GM18499 (cell line): ENCODE results near the gene HMOX1.
"Not testable (repeated sequence)": the region's sequence is repeated elsewhere in the genome, so short reads cannot be mapped to it uniquely, and the experiment has no call there.

ENCODE experiments used
- ATAC-seq: cut with Tn5 transposase; IDR thresholded peaks from one replicate; pipeline ENCODE4 v1.9.1; 2021; ENCODE audit warnings: moderate number of reproducible peaks; ENCODE audit not compliant: insufficient read depth, unreplicated experiment

Gene HMOX1

DNA sequence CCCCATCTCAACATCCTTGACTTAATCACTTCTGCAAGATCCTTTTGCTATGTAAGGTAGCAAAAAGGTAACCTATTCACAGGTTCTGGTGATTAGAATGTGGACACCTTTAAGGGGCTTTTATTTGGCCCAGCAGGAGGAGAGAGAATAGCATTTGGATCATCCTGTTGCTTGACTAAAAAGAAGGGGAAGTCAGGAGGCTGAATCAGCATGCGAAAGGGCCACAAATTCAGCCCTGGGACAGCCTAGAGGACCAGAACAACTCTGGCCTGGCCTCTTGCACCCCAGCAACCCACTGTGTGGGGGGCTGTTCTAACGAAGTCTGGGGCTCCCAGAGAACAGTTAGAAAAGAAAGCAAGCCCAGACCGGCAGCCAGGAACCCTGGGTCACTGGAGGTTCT lies 3.2 kb upstream of the HMOX1 start:
- no peak for ATAC-seq

DNA sequence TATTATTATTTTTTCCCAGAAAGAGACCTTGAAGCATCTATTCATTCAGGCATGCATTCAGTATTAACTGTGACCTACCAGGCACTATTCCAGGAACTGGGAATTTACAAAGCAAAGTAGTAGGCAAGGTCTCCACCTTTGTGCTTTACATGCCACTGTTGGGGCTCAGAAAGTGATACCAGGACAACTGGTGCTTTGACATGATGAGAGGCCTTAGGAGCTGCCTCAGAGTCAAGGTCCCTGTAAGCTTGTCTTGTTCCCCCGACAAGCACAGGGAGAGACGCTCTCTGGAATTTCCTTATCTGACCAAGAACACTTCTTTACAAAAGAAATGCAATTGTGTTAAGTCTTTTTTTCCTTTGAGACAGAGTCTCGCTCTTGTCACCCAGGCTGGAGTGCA lies 2.3 kb upstream of the HMOX1 start:
- no peak for ATAC-seq

DNA sequence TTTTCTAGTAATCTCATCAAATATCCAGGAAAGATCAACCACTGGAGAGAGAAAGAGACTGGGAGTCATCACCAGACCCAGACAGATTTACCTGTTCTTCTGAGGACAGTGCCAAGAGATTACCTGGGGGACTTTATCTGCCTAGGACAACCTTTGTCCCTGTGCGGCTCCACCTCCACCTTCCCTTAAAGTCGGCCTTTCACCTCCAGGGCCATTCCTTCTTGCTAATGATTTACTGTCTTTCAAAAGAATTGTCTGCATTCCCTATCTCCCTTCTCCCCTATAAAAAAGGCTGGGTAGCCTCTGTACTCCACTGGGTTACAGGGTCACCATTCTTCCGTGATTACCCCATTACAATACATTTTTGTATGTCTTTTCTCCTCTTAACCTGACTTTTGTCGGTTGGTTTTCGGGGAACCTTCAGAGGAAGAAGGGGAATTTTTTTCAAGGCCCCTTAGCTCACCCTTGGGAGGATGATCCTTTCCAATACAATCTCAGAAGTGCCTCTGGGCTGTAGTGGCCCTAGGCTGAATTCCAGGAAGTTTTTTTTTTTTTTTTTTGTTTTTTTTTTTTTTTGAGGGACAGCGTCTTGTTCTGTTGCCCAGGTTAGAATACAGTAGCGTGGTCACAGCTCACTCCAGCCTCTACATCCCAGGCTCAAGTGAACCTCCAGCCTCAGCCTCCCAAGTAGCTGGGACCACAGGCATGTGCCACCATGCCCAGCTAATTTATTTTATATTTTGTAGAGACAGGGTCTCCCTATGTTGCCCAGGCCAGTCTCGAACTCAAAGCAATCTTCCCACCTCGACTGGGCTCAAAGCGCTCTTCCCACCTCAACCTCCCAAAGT lies 1.5 kb upstream of the HMOX1 start:
- no peak for ATAC-seq

DNA sequence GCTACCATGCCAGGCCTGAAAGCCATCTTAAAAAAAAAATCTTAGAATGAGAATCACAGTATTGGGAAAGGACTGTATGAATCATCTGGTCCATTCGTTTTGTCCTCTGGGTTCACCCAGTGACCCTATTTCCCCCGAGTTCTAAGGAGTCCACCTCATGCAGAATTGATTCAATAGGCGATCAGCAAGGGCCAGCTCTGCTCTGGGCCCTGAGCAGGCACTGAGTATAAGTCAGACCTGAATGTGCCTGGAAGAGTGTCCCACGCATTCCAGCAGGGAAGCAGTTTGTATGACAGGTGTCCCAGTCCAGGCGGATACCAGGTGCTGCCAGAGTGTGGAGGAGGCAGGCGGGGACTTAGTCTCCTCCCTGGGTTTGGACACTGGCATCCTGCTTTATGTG lies 883 bp upstream of the HMOX1 start:
- no peak for ATAC-seq

DNA sequence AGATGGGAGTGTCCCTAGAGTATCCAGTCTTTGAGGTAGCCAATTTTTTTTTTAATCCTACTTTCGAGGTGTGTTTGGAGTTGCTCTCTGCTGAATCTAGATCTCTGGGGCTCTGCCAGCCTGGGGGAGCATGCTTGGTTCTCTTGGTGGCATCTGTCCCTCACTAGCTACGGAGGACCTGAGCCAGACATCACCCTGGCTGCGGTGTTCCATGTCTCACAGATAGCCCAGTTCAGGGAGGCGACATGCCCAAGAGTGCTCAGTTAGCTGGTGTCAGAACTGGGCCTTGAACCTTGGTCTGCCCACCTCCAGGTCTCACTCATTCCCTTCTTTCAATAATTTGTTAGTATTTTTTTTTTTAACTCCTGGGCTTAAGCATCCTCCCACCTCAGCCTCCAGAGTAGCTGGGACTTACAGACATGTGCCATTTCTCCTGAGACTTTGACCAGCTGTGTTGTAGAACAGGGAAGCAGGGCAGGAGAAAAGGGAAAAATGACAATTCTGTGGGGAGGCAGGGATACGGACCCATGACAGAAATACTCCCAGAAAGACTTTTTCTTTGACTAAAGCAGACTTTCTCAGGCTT lies 621 bp downstream of the HMOX1 start:
- ATAC-seq, result no peak

DNA sequence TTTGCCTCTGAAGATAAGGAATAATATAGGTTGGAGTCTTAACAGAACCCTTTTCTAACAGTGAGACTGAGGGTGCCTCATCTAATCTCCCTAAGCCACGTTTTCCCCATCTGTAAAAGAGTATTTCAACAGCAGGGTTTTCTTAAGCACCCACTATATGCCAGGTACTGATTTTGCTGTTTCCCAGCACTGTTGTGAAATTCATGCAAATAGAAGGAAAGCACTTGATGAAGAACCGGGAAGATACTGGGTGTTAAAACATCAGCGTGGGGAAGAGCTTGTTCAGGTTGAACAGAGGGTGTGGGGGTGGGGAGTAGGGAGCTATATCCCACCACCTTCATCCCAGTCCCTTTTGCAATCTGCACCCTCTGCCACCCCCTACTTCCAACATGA lies 2.8 kb downstream of the HMOX1 start:
- ATAC-seq, result no peak

DNA sequence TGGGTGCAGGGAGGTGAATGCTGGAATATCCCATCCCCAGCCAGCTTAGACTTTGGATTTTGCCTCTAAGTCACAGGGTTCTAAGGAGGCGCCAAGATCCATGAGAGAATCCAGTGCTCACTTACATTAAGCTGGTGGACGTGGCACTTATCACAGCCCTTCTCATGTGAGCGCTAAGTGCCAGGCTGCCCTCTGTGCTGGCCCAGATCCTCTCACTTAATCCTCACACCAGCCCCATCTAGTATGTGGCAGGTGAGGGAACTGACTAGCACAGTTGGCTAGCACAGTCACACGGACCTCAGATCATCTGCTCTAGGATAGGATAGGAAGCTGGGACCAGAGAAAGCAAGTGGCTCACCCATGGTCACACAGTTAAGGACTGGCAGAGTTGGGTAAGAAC lies 3.6 kb downstream of the HMOX1 start:
- no peak for ATAC-seq

DNA sequence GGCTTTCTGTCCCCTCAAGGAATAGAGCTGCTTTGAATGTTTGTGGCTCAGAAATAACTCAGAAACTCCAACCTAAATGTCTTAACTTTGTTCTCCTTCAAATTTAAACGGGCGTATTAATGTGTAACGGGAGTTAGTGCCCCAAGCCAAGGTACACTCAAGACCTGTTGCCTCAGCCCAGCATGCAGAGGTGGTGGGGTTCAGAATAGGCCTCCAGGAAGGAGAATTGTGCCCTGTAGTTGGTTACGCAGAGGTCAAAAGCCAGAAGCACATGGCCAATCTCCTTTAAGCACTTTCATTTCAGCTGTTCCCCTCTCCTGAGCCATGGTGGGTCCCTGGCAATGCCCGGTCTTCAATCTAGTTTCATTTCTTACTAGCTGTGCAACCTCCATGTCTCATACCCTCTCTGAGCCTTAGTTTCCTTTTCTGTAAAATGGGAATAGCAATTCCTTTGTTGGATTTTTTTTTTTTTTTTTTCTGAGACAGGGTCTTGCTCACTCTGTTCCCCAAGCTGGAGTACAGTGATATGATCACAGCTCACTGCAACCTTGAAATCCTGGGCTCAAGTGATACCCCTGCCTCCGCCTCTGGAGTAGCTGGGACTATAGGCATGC lies 4.2 kb downstream of the HMOX1 start:
- ATAC-seq, result no peak

DNA sequence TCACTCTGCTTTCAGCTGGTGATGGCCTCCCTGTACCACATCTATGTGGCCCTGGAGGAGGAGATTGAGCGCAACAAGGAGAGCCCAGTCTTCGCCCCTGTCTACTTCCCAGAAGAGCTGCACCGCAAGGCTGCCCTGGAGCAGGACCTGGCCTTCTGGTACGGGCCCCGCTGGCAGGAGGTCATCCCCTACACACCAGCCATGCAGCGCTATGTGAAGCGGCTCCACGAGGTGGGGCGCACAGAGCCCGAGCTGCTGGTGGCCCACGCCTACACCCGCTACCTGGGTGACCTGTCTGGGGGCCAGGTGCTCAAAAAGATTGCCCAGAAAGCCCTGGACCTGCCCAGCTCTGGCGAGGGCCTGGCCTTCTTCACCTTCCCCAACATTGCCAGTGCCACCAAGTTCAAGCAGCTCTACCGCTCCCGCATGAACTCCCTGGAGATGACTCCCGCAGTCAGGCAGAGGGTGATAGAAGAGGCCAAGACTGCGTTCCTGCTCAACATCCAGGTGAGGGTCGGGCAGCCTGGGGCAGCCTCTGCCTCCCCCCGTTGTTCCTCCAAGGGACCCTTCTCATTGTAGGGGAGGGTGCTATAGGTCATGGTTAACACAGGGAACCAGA lies 5.9 kb downstream of the HMOX1 start:
- ATAC-seq, result no peak

DNA sequence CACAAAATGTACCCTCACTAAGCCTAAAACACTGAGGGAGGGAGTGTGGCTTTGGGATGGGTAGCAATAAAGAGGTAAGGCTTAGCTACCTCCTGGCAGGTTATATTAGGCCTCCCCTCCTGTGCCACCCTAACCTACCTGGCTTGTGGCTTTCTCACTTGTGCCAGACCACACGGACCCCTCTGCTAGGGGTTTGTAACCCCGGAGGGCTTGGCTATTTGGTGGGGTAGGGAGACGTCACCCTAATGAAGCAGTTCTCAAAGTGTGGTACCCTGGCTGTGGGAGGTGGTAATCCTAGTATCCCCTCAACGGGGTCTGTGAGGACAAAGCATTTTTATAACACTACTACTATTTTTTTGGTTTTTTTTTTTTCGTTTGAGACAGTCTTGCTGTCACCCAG lies 10.0 kb downstream of the HMOX1 start:
- ATAC-seq, result no peak

DNA sequence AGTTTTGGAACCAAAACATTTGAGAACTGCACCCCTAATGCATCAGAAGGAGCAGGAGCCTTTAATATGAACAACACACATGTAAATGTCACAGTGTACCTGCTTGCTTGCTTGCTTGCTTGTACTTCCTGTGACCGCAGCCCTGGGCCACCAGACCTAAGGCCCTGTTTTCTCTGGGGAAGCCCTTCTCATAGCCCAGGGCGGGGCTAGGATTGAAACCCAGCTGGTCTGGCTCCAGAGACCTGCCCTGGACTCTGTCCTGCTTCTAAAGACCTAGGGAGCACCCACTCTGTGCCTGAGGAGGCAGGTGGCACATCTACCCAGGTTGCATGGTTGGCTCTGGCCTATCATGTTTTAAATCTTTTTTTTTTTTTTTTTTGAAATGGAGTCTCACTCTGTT lies 11.5 kb downstream of the HMOX1 start:
- no peak for ATAC-seq

DNA sequence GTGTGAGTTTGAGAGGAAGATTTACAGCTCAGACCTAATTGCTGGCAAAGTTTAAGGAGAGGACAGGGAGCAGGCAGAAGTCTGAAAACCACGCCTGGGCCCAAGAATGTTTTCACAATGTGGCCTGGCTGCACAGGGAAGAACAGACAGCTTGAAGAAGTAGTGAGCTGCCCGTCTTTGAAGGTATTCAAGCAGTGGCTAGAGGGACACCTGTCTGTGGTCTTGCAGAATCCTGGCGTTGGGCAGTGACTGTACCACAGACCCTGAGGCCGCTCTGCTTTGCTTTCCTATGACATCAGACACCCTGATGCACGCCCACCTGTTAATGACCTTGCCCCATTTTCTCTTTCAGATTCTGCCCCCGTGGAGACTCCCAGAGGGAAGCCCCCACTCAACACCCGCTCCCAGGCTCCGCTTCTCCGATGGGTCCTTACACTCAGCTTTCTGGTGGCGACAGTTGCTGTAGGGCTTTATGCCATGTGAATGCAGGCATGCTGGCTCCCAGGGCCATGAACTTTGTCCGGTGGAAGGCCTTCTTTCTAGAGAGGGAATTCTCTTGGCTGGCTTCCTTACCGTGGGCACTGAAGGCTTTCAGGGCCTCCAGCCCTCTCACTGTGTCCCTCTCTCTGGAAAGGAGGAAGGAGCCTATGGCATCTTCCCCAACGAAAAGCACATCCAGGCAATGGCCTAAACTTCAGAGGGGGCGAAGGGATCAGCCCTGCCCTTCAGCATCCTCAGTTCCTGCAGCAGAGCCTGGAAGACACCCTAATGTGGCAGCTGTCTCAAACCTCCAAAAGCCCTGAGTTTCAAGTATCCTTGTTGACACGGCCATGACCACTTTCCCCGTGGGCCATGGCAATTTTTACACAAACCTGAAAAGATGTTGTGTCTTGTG lies 12.5 kb downstream of the HMOX1 start:
- no peak for ATAC-seq

DNA sequence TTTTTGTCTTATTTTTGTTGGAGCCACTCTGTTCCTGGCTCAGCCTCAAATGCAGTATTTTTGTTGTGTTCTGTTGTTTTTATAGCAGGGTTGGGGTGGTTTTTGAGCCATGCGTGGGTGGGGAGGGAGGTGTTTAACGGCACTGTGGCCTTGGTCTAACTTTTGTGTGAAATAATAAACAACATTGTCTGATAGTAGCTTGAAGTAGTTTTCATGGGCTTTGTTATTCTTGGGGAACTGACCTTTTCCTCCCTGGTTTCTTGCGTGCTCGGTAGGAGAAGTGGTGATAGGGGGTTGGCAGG lies 13.1 kb downstream of the HMOX1 start:
- no peak for ATAC-seq

DNA sequence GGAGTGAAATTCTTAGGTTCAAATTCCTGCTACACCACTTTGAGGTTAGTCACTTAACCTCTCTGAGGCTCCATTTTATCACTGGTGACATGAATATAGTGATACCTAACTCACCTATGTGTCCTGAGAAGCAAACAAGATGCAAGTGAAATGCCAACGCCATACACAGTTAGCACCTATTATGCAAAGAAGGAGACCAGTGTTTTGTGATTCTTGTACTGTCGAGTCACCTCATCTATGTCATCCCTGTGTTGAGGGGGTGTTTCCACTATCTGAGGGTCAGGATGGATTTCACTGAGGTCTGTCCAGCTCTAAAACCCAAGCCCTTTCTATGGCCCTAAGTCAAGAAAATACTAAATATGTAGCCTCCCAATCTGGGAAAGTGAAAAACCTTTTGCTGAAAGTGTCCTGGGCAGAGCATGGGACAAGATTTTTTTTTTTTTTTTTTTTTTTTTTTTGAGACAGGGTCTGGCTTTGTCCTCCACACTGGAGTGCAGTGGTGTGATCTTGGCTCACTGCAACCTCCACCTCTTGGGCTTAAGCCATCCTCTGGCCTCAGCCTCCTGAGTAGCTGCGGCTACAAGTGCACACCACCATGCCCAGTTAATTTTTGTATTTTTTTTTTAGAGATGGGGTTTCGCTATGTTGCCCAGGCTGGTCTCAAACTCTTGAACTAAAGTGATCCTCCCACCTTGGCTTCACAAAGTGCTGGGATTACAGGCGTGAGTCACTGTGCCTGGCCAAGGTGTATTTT lies 14.1 kb downstream of the HMOX1 start:
- ATAC-seq, result no peak

DNA sequence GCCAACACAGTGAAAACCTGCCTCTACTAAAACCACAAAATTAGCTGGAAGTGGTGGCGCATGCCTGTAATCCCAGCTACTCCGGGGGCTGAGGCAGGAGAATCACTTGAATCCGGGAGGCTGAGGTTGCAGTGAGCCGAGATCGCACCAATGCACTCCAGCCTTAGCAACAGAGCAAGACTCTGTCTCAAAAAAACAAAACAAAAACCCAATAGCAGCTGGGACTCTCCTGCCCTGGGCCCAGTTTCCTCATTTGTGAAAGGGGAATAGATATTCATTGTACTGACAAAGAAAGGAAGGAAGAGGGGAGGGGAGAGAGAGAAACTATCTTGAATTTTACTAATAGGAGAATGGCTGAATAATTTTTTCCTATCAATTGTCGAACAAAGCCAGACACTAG lies 15.7 kb downstream of the HMOX1 start:
- ATAC-seq, result not testable (repeated sequence)

DNA sequence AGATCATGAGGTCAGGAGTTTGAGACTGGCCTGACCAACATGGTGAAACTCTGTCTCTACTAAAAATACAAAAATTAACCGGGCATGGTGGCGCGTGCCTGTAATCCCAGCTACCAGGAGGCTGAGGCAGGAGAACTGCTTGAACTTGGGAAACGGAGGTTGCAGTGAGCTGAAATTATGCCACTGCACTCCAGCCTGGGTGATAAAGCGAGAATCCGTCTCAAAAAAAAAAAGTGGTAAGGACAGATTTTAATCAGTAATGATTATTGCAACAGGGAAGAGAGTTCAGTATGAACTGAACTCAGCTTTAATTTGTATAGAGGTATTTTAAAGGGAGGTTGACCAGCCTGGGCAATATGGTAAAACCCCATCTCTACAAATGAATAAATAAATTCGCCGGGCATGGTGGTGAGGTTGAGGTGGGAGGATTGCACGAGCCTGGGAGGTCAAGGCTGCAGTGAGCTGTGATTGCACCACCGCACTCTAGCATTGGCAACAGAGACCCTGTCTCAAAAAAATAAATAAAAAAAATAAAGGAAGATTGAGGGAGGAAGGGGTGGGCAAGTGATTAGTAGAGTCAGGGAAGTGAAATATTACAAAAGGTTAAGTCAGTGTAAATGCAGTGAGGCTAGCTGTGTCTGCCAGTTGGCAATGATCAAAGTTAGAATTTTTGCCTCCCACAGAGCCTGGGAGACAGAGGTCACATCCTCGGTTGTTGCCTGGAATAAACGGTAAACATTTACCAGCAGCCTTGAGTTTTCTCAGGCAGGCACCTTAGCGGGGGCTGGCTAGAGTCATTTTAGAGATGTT lies 16.4 kb downstream of the HMOX1 start:
- no peak for ATAC-seq

DNA sequence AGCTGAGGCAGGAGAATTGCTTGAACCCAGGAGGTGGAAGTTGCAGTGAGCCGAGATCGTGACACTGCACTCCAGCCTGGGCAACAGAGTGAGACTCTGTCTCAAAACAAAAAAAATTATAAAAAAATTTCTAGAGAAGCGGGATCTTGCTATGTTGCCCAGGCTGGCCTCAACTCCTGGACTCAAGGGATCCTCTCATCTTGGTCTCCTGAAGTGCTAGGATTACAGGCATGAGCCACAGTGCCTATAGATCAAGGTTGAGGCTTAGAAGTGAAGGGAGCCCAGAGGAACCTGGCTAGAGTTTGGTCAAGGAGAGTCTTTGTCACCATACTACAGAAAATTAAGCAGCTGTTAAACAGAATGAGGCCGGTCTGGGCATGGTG lies 17.7 kb downstream of the HMOX1 start:
- ATAC-seq, result no peak

DNA sequence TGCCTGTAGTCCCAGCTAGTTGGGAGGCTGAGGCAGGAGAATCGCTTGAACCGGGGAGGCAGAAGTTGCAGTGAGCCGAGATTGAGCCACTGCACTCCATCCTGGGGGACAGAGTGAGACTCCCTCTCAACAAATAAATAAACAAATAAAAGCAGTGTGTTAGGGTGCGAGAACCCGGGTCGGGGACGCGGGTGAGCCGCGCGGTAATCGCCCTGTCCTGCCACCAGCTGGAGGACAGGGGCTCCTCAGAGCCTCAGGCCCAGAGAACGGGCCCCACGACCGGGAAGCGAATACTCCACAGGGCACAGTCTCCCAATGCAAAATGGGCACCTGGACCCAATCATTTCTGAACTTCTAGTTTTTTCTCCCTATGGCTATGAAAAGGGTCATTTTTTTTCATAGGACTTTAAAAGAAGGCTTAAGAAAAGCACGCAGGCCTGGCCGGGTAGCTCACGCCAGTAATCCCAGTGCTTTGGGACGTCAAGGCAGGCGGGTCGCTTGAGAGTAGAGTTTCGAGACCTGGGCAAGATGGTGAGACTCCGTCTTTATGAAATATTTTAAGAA lies 18.3 kb downstream of the HMOX1 start:
- no peak for ATAC-seq
